GM19397 (cell line): ENCODE results near the gene ADCY2.
A peak's percentile ranks its signal among the peaks of the same experiment; 100 is the strongest.

ENCODE experiments used
- ATAC-seq: cut with Tn5 transposase; IDR thresholded peaks from one replicate; pipeline ENCODE4 v1.9.1; 2021; ENCODE audit warnings: mild to moderate bottlenecking, moderate library complexity; ENCODE audit not compliant: unreplicated experiment

Gene ADCY2

GRCh38 chr5:7856855-7857254, 460.9 kb downstream of the ADCY2 start:
- no peak for ATAC-seq

- ATAC-seq = no peak
Measured at GRCh38 chr5:7857361-7857760, 461.4 kb downstream of the ADCY2 start.

GRCh38 chr5:7857926-7858632, 462.1 kb downstream of the ADCY2 start:
- ATAC-seq = no peak

- no peak for ATAC-seq
Measured at GRCh38 chr5:7866196-7866595, 470.3 kb downstream of the ADCY2 start.

GRCh38 chr5:7867260-7867659, 471.3 kb downstream of the ADCY2 start:
- ATAC-seq = no peak

- no peak for ATAC-seq
Measured at GRCh38 chr5:7868427-7868772, 472.5 kb downstream of the ADCY2 start.

- peak; percentile 99 for ATAC-seq
Measured at GRCh38 chr5:7868773-7869473, 473.0 kb downstream of the ADCY2 start, which contains the start of the genes FASTKD3 and MTRR. Gene FASTKD3 (minus strand): TSS chr5:7869031. CDS start chr5:7868083, 948 bp downstream. Gene MTRR (plus strand): TSS chr5:7869148. CDS start chr5:7870795, 1,647 bp downstream.

- peak; percentile 37 for ATAC-seq
Measured at GRCh38 chr5:7869474-7870136, 473.7 kb downstream of the ADCY2 start.

- ATAC-seq = no peak
Measured at GRCh38 chr5:7871653-7872052, 475.7 kb downstream of the ADCY2 start.

GRCh38 chr5:7872517-7873130, 476.7 kb downstream of the ADCY2 start:
- ATAC-seq = no peak

- no peak for ATAC-seq
Measured at GRCh38 chr5:7873216-7873615, 477.3 kb downstream of the ADCY2 start.

- no peak for ATAC-seq
Measured at GRCh38 chr5:7874639-7875038, 478.7 kb downstream of the ADCY2 start.

- ATAC-seq = no peak
Measured at GRCh38 chr5:7875151-7875550, 479.2 kb downstream of the ADCY2 start.

- ATAC-seq = no peak
Measured at GRCh38 chr5:7876867-7877266, 480.9 kb downstream of the ADCY2 start.

- ATAC-seq = no peak
Measured at GRCh38 chr5:7877851-7878250, 481.9 kb downstream of the ADCY2 start.

- ATAC-seq = peak; percentile 84
Measured at GRCh38 chr5:7878381-7878873, 482.5 kb downstream of the ADCY2 start.
